Osteocyte (in vitro differentiated cells): ENCODE measurements around the gene RWDD3. TPM values are rescaled to one million over a fixed set of nuclear protein-coding genes. Genes with fewer than 3 reads are reported as not detected.

ENCODE experiments used
- DNase-seq: peaks from one replicate; pipeline ENCODE4 v3.0.0; 2021; ENCODE audit warnings: mixed read lengths; ENCODE audit not compliant: unreplicated experiment; ENCODE audit errors: extremely low spot score
- H3K27ac Mint-ChIP-seq: one replicate; pipeline ENCODE4 v1.8.0; 2021; ENCODE audit warnings: mild to moderate bottlenecking, mixed read lengths; ENCODE audit not compliant: unreplicated experiment
- H3K27me3 Mint-ChIP-seq: one replicate; pipeline ENCODE4 v1.8.0; 2021; ENCODE audit warnings: mixed read lengths; ENCODE audit not compliant: unreplicated experiment
- H3K36me3 Mint-ChIP-seq: one replicate; pipeline ENCODE4 v1.8.0; 2021; ENCODE audit warnings: mixed read lengths; ENCODE audit not compliant: unreplicated experiment
- H3K4me1 Mint-ChIP-seq: one replicate; pipeline ENCODE4 v1.8.0; 2021; ENCODE audit warnings: mixed read lengths; ENCODE audit not compliant: unreplicated experiment
- H3K4me3 Mint-ChIP-seq: one replicate; pipeline ENCODE4 v1.8.0; 2021; ENCODE audit warnings: mild to moderate bottlenecking, moderate library complexity, mixed read lengths; ENCODE audit not compliant: unreplicated experiment
- H3K9me3 Mint-ChIP-seq: one replicate; pipeline ENCODE4 v1.8.0; 2021; ENCODE audit warnings: mixed read lengths; ENCODE audit not compliant: unreplicated experiment
- total RNA-seq: library from RNA; stranded (reverse); gene quantifications from 2 replicates; pipeline ENCODE4 v1.2.1, GENCODE V29; 2021
- TF ChIP-seq, protein P1 (sequence below): fragments of 200-600 bp; sonication (generic); IDR thresholded peaks from 2 replicates; pipeline ENCODE4 v1.5.0; 2021; ENCODE audit warnings: antibody characterized with exemption, mild to moderate bottlenecking, moderate library complexity

Gene RWDD3
- total RNA-seq, 1 donor from 2014 or later, result 13.1 TPM

DNA sequence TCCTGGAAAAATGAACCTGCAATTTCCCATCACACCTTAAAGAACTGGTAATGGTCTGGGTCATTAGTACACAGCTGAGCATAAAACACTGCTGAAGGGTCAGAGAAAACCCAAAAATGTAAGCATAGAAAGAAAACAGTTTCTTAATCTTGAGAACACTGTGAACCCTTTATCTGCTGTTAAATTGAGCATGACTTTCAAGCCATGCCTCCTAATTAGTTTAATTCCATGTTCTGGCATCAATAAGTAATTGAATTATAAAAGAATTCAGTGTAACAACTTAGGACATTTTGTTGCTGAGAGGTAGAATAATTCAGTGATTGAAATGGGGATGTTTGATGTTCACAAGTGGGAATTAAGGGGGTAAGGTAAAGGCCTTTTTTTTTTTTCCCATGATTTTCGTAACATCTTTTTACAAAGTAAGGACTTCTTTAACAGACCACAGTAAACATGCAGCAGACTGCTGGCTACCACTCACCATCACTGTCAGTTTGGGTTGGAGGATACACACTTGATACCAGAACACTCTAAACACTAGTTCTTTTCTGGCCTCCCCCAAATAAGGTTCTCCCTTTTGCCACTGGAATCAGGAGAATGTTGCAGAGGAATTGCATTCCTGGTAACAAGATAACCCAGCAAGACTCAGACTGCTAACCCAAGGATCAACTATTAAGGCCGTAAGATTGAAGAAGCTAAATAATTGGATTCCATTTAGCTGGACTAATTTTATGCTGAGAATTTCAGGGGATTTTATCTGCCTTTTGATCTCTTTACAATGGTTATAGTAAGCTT, 3.0 kb downstream of the RWDD3 start:
- Mint-ChIP-seq H3K9me3 (peaks cover 10% of the 10 kb centered on the region), H3K27ac (no peak overlapping the region), H3K4me1 (peaks cover 30% of the 10 kb centered on the region), H3K4me3 (no peak overlapping the region), H3K27me3 (no peaks in the 10 kb centered on the region), H3K36me3 (peaks cover 26% of the 10 kb centered on the region)
- TF ChIP-seq, protein P1, sequence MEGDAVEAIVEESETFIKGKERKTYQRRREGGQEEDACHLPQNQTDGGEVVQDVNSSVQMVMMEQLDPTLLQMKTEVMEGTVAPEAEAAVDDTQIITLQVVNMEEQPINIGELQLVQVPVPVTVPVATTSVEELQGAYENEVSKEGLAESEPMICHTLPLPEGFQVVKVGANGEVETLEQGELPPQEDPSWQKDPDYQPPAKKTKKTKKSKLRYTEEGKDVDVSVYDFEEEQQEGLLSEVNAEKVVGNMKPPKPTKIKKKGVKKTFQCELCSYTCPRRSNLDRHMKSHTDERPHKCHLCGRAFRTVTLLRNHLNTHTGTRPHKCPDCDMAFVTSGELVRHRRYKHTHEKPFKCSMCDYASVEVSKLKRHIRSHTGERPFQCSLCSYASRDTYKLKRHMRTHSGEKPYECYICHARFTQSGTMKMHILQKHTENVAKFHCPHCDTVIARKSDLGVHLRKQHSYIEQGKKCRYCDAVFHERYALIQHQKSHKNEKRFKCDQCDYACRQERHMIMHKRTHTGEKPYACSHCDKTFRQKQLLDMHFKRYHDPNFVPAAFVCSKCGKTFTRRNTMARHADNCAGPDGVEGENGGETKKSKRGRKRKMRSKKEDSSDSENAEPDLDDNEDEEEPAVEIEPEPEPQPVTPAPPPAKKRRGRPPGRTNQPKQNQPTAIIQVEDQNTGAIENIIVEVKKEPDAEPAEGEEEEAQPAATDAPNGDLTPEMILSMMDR, result no peak
- DNase-seq, result no peak

DNA sequence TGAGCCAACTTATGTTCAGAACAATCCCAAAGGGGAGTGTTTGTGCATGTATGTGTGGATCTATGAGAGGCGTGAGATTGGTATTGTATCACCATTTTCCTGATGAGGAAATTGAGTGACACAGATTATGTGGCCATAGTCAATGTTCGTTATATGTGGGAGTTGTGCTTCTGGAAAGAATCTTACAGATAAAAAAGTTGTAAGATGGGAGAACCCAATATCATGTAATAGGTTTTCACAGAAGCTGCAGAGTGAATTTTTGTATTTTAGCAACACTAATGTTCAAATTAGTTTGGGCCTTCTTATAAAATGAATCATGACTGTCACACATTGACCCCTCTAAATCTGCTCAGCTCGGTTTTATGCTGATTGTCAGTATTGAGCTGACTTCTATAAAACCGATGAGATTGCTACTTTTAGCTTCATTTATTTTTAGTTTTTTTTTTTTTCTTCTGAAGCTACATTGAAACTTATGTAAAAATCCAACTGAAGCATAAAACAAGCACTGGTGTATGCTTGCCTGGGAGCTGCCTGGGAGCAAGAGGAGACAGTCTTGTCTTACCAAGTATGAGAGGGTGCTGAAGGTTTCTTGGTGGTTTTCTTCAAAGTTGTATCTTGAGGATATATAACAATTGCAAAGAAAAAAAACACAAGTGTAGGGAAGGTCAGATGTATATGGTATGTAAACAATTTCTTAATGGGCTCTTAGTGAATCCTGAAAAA, 4.1 kb downstream of the RWDD3 start:
- peaks cover 31% of the 10 kb centered on the region for H3K4me1 Mint-ChIP-seq
- H3K4me3 Mint-ChIP-seq, result no peak overlapping the region
- H3K36me3 Mint-ChIP-seq, result peaks cover 33% of the 10 kb centered on the region
- DNase-seq, result no peak
- TF ChIP-seq, protein P1, result no peak
- H3K27ac Mint-ChIP-seq, result no peak overlapping the region
- no peaks in the 10 kb centered on the region for H3K27me3 Mint-ChIP-seq
- peaks cover 14% of the 10 kb centered on the region for H3K9me3 Mint-ChIP-seq

DNA sequence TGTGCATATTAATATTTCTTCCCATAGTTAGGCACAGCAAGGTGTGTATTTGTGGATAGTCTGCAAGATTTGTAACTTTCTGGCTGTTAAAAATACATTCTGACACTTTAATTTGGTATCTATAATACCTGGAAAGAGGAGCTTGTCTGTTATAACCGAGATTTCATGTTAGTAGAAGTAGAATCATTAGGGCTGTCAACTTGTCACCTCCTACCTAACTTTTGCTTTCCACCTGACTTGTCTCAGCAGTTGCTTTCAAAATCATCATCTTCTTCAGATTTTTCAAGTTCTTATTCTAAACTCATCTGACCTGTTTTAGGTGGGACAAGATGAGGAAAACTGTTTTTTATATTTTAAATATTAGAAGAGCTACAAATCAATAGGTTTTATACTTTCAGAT, 11.0 kb downstream of the RWDD3 start:
- Mint-ChIP-seq H3K36me3 (peaks cover 59% of the 10 kb centered on the region), H3K27me3 (no peaks in the 10 kb centered on the region), H3K27ac (no peak overlapping the region), H3K9me3 (peaks cover 14% of the 10 kb centered on the region), H3K4me1 (peaks cover 4% of the 10 kb centered on the region), H3K4me3 (no peak overlapping the region)
- TF ChIP-seq, protein P1, result no peak
- no peak for DNase-seq

DNA sequence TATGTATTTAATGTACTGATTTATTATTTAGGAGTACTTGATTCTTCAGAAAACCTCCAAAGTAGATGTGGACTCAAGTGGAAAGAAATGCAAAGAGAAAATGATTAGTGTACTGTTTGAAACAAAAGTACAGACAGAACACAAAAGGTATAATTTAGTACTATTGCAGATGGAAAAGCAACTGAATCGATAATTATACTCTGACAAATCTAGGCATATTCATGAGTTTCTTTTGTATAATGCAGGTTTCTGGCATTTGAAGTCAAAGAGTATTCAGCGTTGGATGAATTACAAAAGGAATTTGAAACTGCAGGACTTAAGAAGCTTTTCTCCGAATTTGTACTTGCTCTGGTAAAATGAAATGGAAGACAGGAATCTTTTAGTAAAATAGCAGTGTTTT, 12.5 kb downstream of the RWDD3 start:
- Mint-ChIP-seq H3K36me3 (peaks cover 47% of the 10 kb centered on the region), H3K9me3 (peaks cover 6% of the 10 kb centered on the region), H3K4me3 (no peak overlapping the region), H3K27ac (no peak overlapping the region), H3K27me3 (no peaks in the 10 kb centered on the region), H3K4me1 (peaks cover 4% of the 10 kb centered on the region)
- DNase-seq, result no peak
- TF ChIP-seq, protein P1, result no peak

DNA sequence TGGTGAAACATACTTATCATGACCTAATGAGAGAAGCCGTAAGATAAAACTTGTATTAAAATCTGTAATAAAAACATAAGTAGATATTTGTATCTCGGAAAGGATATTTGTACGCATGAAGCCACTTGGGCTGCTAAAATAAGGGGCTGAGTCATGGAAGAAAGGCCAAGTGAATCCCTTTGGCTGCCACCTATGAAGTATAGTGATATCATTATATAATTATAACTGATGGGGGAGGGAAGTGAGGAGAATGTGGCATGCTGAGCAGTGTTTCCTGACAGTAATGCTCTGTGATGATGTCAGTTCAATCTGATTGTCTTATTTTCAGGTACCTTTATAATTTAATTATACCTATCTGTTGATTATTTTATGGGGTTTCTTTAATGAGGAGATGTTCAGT, 13.6 kb downstream of the RWDD3 start:
- no peaks in the 10 kb centered on the region for H3K9me3 Mint-ChIP-seq
- no peaks in the 10 kb centered on the region for H3K27me3 Mint-ChIP-seq
- H3K4me3 Mint-ChIP-seq, result no peak overlapping the region
- no peak for DNase-seq
- peaks cover 45% of the 10 kb centered on the region for H3K36me3 Mint-ChIP-seq
- H3K4me1 Mint-ChIP-seq, result peaks cover 4% of the 10 kb centered on the region
- TF ChIP-seq, protein P1, result no peak
- H3K27ac Mint-ChIP-seq, result no peak overlapping the region
